ENCODE measurements around the gene HNRNPH2.
A peak's percentile ranks its signal among the peaks of the same experiment; 100 is the strongest.

HNRNPH2 gene

DNA sequence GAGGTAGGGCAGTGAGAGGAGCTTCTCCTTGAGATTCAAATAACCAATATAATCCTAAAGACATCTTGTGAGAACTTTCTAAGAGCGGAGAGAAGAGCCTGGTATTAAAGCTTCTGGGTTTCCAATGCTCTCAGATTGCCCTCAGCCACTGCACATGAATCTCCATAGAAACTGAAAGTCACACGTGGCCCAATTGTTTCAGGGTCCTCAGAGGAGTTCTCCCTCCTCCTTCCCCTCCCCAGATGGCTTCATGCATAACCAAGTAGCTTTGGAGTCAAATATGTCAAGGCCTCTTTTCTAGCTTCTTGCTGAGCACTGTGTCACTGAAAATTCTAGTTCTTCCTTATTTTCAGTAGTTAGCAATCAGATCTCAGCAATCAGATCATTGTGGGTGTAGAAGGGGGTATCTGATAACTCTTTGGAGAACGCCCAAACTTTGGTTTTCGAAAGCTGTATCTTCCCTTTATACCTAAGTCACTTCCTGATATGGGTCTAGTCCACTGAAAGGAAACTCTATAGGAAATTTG, 24.3 kb upstream of the HNRNPH2 start:
- Histone ChIP-seq H3K27me3 (replicated peaks; ENCODE audit: control insufficient read depth, insufficient read depth, low read length) (no peaks in the 10 kb centered on the region), H3K4me3 (replicated peaks; ENCODE audit: low read depth, low read length) (peak overlapping the region; percentile 70), H3K36me3 (ENCODE audit: control insufficient read depth, insufficient read depth, low read length) (no peaks in the 10 kb centered on the region)
- peak; percentile 48 for DNase-seq (ENCODE audit: extremely low read depth, insufficient read length)
- TF ChIP-seq, protein P1, sequence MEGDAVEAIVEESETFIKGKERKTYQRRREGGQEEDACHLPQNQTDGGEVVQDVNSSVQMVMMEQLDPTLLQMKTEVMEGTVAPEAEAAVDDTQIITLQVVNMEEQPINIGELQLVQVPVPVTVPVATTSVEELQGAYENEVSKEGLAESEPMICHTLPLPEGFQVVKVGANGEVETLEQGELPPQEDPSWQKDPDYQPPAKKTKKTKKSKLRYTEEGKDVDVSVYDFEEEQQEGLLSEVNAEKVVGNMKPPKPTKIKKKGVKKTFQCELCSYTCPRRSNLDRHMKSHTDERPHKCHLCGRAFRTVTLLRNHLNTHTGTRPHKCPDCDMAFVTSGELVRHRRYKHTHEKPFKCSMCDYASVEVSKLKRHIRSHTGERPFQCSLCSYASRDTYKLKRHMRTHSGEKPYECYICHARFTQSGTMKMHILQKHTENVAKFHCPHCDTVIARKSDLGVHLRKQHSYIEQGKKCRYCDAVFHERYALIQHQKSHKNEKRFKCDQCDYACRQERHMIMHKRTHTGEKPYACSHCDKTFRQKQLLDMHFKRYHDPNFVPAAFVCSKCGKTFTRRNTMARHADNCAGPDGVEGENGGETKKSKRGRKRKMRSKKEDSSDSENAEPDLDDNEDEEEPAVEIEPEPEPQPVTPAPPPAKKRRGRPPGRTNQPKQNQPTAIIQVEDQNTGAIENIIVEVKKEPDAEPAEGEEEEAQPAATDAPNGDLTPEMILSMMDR (IDR thresholded peaks at IDR 0.05; ENCODE audit: insufficient read depth, low read length, poor library complexity, severe bottlenecking), result no peak

- H3K4me3 ChIP-seq (replicated peaks; ENCODE audit: low read depth, low read length), result peak overlapping the region; percentile 70
- DNase-seq (ENCODE audit: extremely low read depth, insufficient read length), result no peak
- no peaks in the 10 kb centered on the region for H3K27me3 ChIP-seq (replicated peaks; ENCODE audit: control insufficient read depth, insufficient read depth, low read length)
- TF ChIP-seq, protein P1 (IDR thresholded peaks at IDR 0.05; ENCODE audit: insufficient read depth, low read length, poor library complexity, severe bottlenecking), result no peak
- H3K36me3 ChIP-seq (ENCODE audit: control insufficient read depth, insufficient read depth, low read length), result no peaks in the 10 kb centered on the region
Observed at GRCh38 chrX:101385026-101385684, 22.9 kb upstream of the HNRNPH2 start.

DNA sequence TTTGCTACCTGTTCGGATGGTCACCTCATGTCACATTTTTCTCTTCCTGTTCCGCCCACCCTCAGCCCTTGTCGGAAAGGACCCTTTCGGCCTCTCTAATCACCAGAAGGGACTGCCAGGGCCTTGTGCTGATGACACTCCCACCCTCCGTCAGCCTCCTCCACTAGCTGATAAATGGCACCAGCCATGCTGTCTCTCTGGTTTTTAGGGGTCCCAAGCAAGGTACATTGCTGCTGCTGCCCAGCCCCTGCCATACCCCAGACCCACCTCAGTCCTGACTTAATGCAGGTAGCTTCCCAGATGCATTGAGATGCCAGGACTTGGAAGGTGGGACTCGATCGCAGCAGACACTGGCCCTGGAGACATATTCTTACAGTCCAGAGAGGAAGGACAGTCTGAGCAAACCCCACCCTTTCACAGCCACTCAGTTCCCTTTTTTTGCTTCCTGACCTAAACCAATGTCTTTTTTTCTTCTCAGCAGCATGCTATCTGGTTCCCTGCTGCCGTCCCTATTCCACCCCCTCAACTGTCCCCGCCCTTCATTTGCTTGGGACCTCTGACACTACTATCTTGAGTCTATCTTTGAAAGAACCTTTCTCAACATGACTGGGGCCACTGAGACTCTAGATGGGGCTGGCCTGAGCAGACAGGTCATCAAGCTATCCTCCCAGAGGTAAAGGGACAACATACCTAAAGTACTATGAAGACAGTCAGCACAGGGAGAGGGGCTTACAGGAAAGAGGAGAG, 22.1 kb upstream of the HNRNPH2 start, which contains the start of gene BTK:
Gene BTK (minus strand): TSS at position 397 of the 747 bp plus-strand sequence. CDS start 10,907 bp downstream, outside the sequence.
- no peaks in the 10 kb centered on the region for H3K27me3 ChIP-seq (replicated peaks; ENCODE audit: control insufficient read depth, insufficient read depth, low read length)
- TF ChIP-seq, protein P1 (IDR thresholded peaks at IDR 0.05; ENCODE audit: insufficient read depth, low read length, poor library complexity, severe bottlenecking), result no peak
- DNase-seq (ENCODE audit: extremely low read depth, insufficient read length), result peak; percentile 70
- peak within 1 kb of the TSS; percentile 70 for H3K4me3 ChIP-seq (replicated peaks; ENCODE audit: low read depth, low read length)
- no peaks in the 10 kb centered on the region for H3K36me3 ChIP-seq (ENCODE audit: control insufficient read depth, insufficient read depth, low read length)

DNA sequence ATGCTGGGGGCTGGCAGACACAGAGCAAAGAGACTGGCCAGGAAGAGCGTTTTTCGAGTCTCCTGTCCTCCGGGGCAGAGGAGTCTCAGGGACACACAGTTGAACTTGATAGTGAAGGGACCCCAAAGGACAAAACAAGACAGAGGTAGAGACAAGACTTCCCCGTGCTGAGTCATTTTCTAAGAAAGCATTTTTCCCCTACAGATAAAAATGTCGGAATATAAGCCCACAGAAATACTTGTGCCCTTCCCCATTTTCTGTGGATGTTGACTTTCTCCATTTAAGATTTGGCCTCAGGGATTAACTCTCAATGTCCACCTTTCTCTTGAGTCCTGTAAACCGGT, 21.5 kb upstream of the HNRNPH2 start:
- Histone ChIP-seq H3K4me3 (replicated peaks; ENCODE audit: low read depth, low read length) (peak overlapping the region; percentile 34), H3K27me3 (replicated peaks; ENCODE audit: control insufficient read depth, insufficient read depth, low read length) (no peaks in the 10 kb centered on the region), H3K36me3 (ENCODE audit: control insufficient read depth, insufficient read depth, low read length) (no peaks in the 10 kb centered on the region)
- DNase-seq (ENCODE audit: extremely low read depth, insufficient read length), result no peak
- TF ChIP-seq, protein P1 (IDR thresholded peaks at IDR 0.05; ENCODE audit: insufficient read depth, low read length, poor library complexity, severe bottlenecking), result no peak

DNA sequence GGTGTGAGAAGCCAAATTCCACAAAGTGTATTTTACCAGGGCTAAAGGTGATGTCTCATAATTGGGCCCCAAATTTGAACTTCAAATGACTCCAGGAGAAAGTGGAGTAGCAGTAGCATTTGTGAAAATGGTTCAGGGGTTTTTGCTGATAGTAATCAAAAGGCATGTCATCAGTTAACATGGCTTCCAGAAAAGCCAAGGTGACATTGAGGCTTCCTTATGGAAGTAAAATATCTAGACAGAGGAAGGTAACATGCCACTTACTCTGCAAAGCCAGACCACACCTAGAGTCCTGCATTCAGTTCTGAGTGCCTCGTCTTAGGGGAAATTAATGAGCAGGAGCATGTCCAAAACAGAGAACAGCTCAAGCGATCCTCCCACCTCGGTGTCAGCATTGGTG, 19.4 kb upstream of the HNRNPH2 start:
- no peak for DNase-seq (ENCODE audit: extremely low read depth, insufficient read length)
- H3K27me3 ChIP-seq (replicated peaks; ENCODE audit: control insufficient read depth, insufficient read depth, low read length), result no peaks in the 10 kb centered on the region
- TF ChIP-seq, protein P1 (IDR thresholded peaks at IDR 0.05; ENCODE audit: insufficient read depth, low read length, poor library complexity, severe bottlenecking), result no peak
- H3K36me3 ChIP-seq (ENCODE audit: control insufficient read depth, insufficient read depth, low read length), result no peaks in the 10 kb centered on the region; the same call in 1 of the 2 replicates
- H3K4me3 ChIP-seq (replicated peaks; ENCODE audit: low read depth, low read length), result no peak overlapping the region

All from GM06990 (cell line).